ENCODE results near the gene TOM1L2.
"Not testable (repeated sequence)": the region's sequence is repeated elsewhere in the genome, so short reads cannot be mapped to it uniquely, and the experiment has no call there.

The TOM1L2 gene

GRCh38 chr17:17951524-17951923, 20.7 kb downstream of the TOM1L2 start:
- DNase-seq (ENCODE audit: insufficient read length, low spot score) (no peak), FAIRE-seq (no peak)
- TF ChIP-seq POLR2A (IDR thresholded peaks at IDR 0.05; ENCODE audit: low read depth, low read length), result no peak

- no peak for TF ChIP-seq POLR2A (IDR thresholded peaks at IDR 0.05; ENCODE audit: low read depth, low read length)
- FAIRE-seq (no peak), DNase-seq (ENCODE audit: insufficient read length, low spot score) (no peak)
These were observed 21.4 kb downstream of the TOM1L2 start for GRCh38 chr17:17950806-17951205.

GRCh38 chr17:17950347-17950746, 21.9 kb downstream of the TOM1L2 start:
- DNase-seq (ENCODE audit: insufficient read length, low spot score), result no peak
- TF ChIP-seq POLR2A (IDR thresholded peaks at IDR 0.05; ENCODE audit: low read depth, low read length), result no peak
- FAIRE-seq, result no peak

- FAIRE-seq, result no peak
- TF ChIP-seq POLR2A (IDR thresholded peaks at IDR 0.05; ENCODE audit: low read depth, low read length), result no peak
- DNase-seq (ENCODE audit: insufficient read length, low spot score), result no peak
These were observed 24.2 kb downstream of the TOM1L2 start for GRCh38 chr17:17947966-17948365.

- TF ChIP-seq POLR2A (IDR thresholded peaks at IDR 0.05; ENCODE audit: low read depth, low read length), result no peak
- FAIRE-seq, result no peak
- no peak for DNase-seq (ENCODE audit: insufficient read length, low spot score)
These were observed 24.9 kb downstream of the TOM1L2 start for GRCh38 chr17:17947309-17947708.

GRCh38 chr17:17946093-17946492, 26.1 kb downstream of the TOM1L2 start:
- FAIRE-seq, result no peak
- no peak for DNase-seq (ENCODE audit: insufficient read length, low spot score)
- no peak for TF ChIP-seq POLR2A (IDR thresholded peaks at IDR 0.05; ENCODE audit: low read depth, low read length)

GRCh38 chr17:17944743-17945142, 27.5 kb downstream of the TOM1L2 start:
- DNase-seq (ENCODE audit: insufficient read length, low spot score), result no peak
- no peak for TF ChIP-seq POLR2A (IDR thresholded peaks at IDR 0.05; ENCODE audit: low read depth, low read length)
- FAIRE-seq, result no peak

GRCh38 chr17:17944242-17944641, 28.0 kb downstream of the TOM1L2 start:
- DNase-seq (ENCODE audit: insufficient read length, low spot score) (no peak), FAIRE-seq (no peak)
- no peak for TF ChIP-seq POLR2A (IDR thresholded peaks at IDR 0.05; ENCODE audit: low read depth, low read length)

- no peak for TF ChIP-seq POLR2A (IDR thresholded peaks at IDR 0.05; ENCODE audit: low read depth, low read length)
- FAIRE-seq, result no peak
- no peak for DNase-seq (ENCODE audit: insufficient read length, low spot score)
These were observed 28.8 kb downstream of the TOM1L2 start for GRCh38 chr17:17943281-17943984.

GRCh38 chr17:17942846-17943245, 29.4 kb downstream of the TOM1L2 start:
- no peak for FAIRE-seq
- DNase-seq (ENCODE audit: insufficient read length, low spot score), result no peak

GRCh38 chr17:17941015-17941414, 31.2 kb downstream of the TOM1L2 start:
- TF ChIP-seq POLR2A (IDR thresholded peaks at IDR 0.05; ENCODE audit: low read depth, low read length), result no peak
- DNase-seq (ENCODE audit: insufficient read length, low spot score) (no peak), FAIRE-seq (no peak)

More at GRCh38 chr17:17942846-17943245, 29.4 kb downstream of the TOM1L2 start:
- no peak for TF ChIP-seq POLR2A (IDR thresholded peaks at IDR 0.05; ENCODE audit: low read depth, low read length)

- TF ChIP-seq POLR2A (IDR thresholded peaks at IDR 0.05; ENCODE audit: low read depth, low read length), result no peak
- no peak for FAIRE-seq
- no peak for DNase-seq (ENCODE audit: insufficient read length, low spot score)
These were observed 31.7 kb downstream of the TOM1L2 start for GRCh38 chr17:17940441-17940911.

GRCh38 chr17:17939941-17940340, 32.3 kb downstream of the TOM1L2 start:
- FAIRE-seq; DNase-seq (ENCODE audit: insufficient read length, low spot score): not testable (repeated sequence)

- FAIRE-seq (no peak), DNase-seq (ENCODE audit: insufficient read length, low spot score) (no peak)
- no peak for TF ChIP-seq POLR2A (IDR thresholded peaks at IDR 0.05; ENCODE audit: low read depth, low read length)
These were observed 33.7 kb downstream of the TOM1L2 start for GRCh38 chr17:17938388-17939107.

GRCh38 chr17:17937958-17938357, 34.2 kb downstream of the TOM1L2 start:
- TF ChIP-seq POLR2A (IDR thresholded peaks at IDR 0.05; ENCODE audit: low read depth, low read length), result no peak

More at GRCh38 chr17:17937958-17938357, 34.2 kb downstream of the TOM1L2 start:
- no peak for DNase-seq (ENCODE audit: insufficient read length, low spot score)
- FAIRE-seq, result no peak
